Stimulated activated CD4-positive, alpha-beta T cell treated with anti-CD3 and anti-CD28 coated beads, Interleukin-12 subunit alpha, Interleukin-12 subunit beta, amount 100 ng/mL, for 24 hours (primary cell): ENCODE data around the gene TMEM219.
"Not testable (repeated sequence)": the region's sequence is repeated elsewhere in the genome, so short reads cannot be mapped to it uniquely, and the experiment has no call there.

ENCODE experiments used
- DNase-seq, 2 experiments: peaks; one replicate each; pipeline ENCODE4 v3.0.0-alpha.2; 2020; ENCODE audit warnings: low read depth in 2 of 2

TMEM219 gene, protein sequence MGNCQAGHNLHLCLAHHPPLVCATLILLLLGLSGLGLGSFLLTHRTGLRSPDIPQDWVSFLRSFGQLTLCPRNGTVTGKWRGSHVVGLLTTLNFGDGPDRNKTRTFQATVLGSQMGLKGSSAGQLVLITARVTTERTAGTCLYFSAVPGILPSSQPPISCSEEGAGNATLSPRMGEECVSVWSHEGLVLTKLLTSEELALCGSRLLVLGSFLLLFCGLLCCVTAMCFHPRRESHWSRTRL

DNA sequence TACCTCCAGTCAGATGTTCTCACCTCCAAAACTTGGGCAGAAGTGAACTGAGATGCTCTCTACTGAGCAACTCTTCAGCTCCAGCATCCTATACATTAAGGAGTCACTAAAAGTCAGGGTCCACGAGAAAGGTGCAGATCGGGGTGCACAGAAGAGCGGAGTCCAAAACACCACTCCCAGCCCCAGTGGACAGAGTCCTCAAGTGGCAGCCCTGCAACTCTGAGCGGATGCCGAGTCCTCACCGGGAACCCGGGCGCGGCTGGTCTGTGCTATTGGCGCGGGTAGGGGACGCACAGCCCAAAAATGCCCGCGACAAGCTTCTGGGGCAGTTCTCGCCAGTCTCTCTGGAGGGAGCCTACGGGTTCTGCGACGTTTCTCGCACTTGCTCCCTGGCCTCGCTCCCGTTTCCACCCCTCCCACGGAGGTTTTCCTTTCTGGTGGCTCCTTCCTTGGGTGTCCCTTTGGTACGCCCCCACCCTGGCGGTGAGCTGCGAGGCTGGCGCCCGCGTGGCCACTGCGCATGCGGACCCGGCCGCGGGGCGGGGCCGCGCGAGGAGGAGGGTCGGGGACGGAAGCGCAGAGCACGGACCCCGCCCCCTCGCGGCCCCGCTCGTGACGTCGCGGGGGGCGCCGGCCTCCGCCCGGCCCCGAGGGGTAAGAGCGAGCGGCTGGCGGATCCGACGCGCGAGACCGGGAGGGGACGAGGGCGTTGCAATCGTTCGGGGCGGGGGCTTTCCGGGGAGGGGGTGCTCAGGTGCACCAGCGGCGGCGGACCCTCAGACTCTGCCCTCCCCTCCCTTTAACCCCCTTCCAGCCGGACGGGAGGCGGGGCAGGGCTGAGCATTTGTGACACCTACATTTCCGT lies at the start of gene TMEM219:
Gene TMEM219 (plus strand): TSS at position 601 of the 865 bp plus-strand sequence. CDS start 1,065 bp downstream, outside the sequence.
- DNase-seq, result peak; percentile 82 to 89

DNA sequence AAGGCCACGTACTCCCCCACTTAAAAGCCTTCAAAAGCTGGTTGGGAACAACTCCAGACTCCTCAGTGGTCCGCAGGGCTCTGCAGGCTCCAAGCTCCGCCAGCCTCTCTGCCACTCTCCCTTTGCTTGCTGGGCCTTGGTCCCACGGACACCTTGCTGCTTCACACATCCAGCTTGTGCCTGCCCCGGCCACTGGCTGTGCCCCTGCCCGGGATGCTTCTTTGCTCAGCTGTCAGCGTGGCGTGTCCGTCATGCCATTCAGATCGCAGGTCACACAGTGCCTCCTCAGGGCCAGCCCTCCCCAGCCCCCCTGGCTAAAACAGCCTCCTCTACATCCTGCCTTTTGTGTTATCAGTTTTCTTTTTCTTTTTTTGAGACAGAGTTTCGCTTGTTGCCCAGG lies 49.8 kb upstream of the TMEM219 start:
- no peak for DNase-seq

DNA sequence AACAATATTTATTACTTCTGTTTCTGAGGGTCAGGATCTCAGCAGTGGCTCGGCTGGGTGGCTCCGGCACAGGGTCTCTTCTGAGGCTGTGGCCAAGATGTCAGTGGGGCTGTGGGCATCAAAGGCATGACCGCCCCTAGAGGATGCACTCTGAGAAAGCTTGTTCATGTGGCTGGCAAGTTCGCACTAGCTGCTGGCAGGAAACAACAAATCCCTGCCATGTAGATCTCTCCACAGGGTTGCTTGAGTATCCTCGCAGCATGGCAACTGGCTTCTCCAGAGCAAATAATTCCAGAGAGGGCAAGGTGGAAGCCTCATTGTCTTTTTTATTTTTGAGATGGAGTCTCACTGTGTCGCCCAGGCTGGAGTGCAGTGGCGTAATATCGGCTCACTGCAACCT lies 48.4 kb upstream of the TMEM219 start:
- DNase-seq, result no peak

DNA sequence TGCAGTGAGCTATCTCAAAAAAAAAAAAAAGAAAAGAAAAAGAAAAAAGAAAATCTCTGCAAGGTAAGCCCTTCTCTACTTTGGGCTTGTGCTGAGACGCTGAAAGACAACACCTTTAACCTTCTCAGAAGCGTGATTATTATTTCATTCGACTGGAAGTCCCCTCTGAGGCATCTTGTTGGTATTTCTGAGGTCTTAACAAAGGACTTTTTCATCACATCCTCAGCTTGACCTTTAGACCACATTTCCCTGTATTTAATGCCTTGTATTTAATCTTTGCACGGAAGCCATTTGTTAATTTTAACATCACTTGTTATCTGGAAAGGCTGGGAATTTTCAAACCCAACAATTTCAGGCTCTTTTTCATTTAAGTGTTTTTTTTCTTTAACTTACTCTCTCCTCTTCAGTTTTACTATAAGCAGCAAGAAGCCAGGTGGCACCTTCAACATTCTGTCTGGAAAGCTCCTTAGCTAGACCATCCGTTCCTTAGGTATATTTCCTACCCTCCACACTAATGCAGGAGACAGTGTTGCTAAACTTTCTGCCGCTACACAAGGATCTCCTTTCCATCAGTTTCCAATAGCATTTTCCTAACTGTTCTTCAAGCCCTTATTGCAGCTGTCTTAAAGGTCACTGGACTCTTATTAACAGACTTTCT lies 46.2 kb upstream of the TMEM219 start:
- DNase-seq, result no peak

DNA sequence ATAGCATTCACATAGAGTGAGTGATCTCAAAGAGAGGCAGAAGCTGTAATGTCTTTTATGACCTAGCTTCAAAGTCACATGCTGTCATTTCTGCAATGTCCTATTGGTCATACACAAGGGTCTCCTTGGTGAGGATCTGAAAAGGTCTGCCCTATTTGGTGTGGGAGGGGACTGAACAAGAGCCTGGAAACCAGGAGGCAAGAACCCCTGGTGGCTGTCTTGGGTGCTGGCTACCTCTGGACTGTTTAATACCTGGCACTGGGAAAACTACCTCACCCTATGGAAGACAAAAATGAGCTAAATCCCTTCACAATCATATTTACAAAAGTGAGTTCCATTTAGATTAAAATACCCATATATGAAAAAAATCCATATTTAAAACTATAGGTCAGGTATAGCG lies 44.9 kb upstream of the TMEM219 start:
- no peak for DNase-seq

DNA sequence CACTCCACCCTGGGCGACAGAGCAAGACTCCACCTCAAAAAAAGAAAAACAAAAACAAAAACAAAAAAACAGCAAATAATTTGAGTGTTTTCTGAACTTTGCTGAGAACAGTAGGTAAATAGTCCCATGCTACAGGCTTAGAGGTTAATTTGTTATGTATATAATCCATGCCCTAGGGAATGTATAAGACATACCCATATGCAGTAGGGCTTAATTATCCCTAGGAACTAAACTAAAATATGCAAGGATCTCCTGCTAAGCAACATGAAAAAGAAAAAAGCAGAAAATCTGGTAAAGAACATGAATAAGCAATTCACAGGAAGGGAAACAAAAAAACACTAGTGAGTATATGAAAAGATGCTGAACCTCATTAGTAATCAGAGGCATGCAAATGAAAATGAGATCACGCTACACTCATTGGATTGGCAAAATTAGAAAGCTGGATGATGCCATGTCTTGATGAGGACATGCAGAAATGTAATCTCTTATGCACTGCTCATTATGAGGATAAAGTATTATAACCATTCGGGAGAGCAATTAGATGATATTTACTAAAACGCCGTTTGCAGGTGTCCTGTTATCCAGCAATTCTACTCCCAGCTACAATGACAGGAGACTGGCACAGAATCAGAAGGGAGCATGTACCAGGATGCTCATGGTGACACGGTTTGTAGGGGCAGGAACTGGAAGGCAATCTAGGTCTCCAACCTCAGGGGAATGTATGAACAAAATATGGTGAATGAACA lies 41.4 kb upstream of the TMEM219 start:
- DNase-seq, result no peak

DNA sequence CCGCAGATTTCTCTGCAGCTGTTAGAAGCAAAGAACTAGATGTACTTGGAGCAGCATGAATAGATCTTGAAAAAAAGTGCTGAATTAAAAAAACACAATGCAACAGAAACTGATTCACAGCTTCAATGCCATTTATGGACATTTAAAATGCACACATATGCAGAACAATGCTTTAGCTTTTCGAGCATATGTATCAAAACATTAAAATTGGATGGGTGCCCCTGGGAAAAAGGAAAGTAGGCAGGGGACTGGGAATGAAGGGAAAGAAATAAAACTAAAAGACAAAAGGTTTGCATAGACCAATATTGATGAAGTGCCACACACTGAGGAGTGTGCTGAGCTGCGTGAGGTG lies 40.9 kb upstream of the TMEM219 start:
- no peak for DNase-seq

DNA sequence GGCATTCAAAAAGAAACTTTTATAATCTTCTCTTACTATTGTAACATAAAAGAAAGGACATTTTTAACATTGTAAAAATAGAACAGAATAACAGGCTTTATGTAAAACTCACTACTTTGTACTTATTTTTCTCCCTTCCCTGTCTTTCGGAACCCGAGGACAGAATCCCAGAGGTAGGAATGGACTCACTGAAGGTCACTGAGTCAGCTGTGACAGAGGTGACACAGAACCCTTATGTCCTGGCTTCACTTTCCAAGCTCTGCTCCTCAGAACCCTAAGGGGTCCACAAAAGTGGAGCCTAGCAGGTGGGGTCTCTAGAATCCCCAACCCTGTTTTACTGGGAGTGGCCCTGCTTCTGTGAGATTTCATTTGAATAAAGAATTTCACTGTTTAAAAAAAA lies 39.6 kb upstream of the TMEM219 start:
- DNase-seq, result no peak

DNA sequence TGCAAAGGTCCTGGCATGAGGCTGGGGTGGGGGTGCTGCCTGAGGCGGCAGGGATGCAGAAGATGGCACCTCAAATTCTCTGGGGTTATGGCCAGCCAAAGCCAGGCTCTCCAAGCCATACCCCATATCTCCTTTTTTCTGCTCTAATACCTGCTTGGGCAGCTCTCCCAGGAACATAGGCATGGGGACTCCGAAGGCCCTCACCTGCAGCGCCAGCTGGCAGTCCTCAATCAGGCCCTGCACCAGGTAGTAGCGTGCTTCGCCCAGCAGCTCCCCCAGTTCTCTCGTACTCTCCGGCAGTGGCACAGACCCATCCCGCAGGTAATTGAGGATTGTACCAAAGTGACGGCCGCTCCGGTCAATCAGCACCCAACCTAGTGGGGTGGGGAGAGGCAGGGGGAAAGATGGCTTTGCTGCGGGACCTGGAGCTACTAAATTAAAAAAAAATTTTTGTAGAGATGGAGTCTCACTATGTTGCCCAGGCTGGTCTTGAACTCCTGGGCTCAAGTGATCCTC lies 38.8 kb upstream of the TMEM219 start:
- DNase-seq, result no peak

DNA sequence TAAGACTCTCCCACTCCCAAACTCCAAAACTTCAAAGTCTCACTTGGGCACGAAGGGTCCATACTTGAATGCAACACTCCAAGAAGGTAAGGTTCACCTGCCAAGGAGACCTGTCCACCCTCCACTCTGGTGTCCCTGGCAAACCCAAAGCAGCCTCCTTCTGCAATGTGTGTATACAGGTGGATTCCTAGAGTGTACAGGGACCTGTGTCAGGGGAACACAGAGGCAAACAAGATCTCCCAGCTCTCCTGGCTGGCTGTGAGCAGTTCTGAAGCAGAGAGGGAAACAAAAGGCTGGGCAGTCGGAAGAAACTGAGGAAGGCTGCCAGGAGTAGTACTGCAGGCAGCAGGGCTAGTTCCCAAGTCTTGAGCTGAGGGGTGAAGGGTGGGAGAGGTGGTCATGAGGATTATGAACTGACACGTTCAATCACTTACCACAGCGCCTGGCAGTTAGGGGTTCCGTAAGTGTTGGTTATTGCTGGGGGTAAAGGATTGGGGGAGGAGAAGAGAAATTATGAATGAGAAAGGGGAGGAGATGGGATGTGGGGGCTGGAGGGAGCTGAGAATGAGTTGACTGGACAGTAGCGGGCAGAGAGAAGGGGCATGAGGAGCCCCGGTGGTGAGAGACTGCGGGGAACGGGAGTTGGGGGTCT lies 36.6 kb upstream of the TMEM219 start:
- DNase-seq, result no peak

DNA sequence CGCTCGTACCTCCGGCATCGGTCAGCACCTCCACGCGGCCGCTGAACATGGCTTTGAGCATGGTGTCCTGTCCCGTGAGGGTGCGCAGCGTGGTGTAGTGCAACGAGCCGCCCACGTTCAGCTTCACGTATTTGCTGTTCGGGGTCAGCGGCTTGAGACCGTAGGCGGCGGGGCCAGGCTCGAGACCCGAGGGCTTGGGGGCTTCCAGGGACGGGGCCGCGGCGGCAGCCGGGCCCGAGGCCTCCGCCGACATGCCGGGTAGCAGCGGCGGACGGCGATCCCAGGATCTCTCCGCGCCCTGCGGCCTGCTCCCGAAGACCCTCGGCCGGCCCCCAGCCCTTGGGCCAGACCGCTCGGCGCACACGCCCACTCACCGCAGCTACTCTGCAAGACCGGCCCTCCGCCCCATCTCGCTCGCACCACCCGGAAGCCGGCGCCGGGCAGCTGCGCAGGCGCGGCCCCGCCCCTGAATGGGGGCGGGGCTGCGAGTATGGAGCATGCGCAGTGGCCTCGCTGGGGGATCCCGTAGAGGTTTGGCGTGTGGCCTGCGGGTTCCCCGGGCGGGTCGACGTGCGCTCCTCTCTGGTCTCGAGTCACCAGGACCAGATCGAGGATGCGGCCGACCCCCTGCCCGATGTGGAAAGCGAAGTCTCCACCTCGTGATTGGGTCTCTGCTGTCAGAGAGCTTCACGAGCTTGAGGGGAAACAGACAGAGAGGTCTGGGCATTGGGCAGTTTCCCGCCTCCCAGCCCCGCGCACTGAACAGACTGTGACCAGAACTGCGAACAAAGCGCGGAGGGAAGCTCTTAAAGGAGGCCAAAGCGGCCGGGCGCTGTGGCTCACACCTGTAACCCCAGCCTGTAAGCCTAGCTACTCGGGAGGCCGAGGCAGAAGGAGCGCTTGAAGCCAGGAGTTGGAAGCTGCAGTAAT lies 35.8 kb upstream of the TMEM219 start, which contains the start of gene KCTD13:
Gene KCTD13 (minus strand): TSS at position 446 of the 930 bp plus-strand sequence. CDS start 193 bp downstream, at position 253.
- DNase-seq, result peak; percentile 78 to 87

DNA sequence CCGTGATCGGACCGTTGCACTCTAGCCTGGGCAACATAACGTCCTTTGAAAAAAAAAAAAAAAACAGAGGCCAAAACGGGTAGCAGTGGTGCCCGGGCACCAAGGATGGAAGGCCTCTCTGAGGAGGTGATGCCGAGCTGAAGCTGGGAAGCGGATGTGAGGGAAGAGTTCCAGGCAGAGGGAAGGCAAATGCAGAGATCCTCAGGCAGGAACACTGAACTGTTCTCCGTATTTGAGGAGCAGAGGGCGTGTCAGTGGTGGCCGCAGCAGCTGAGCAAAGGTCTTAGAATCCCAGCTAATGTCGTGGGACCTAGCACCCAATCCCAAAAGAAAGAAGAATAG lies 35.2 kb upstream of the TMEM219 start:
- no peak for DNase-seq

DNA sequence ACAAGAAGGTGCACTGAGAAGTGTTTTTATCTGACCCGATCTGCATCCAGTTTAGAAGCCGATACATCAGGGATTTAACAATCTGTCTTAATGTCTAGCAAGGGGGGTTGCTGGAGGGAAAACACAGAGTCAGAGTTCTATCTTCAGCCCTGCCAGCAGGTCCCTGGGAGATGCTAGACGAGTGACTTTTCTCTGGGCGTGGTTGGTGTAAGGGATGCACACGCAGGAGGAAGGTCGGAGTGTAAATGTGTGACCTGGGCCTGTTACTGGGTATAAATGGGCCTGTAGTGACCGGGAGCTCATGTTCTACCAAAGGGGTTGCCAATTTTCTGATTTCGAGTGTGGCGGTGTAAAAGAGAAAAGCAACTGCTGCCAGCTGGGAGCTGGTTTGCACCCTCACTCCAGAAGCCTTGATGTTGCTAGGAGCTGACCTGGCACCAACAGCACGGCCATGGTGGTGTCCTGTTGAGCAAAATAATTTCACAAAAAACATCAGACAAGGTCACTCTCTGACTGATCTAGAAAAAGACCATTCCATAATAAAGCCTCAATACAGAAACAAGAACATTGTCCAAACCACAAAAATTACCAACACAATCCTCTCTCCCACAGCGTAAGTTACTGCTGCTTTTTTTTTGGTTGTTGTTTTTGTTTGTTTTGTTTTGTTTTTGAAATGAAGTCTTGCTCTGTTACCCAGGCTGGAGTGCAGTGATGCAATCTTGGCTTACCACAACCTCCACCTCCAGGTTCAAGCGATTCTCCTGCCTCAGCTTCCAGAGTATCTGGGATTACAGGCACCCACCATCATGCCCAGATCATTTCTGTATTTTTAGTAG lies 34.6 kb upstream of the TMEM219 start:
- no peak for DNase-seq

DNA sequence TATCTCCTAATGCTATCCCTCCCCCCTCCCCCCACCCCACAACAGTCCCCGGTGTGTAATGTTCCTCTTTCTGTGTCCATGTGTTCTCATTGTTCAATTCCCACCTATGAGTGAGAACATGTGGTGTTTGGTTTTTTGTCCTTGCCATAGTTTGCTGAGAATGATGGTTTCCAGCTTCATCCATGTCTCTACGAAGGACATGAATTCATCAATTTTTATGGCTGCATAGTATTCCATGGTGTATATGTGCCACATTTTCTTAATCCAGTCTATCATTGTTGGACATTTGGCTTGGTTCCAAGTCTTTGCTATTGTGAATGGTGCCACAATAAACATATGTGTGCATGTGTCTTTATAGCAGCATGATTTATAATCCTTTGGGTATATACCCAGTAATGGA lies 30.1 kb upstream of the TMEM219 start:
- DNase-seq, result not testable (repeated sequence)

DNA sequence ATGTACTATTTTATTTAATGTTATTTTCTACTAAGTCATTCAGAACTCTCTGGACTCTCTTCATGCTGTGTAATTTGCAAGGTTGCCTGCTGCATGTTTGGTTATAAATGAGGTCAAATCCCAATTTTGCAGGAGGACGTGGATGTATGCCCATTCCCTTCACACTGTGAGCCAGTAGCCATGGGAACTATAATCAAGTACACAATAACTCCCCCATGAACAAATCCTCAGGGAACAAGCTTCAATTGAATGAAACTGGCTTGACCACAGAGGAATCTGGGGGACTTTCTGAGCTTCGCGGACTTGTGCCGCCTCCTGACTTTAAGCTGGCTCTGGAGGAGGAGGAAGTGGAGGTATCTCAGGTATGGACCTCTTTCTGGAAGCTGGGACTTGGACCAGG lies 21.2 kb upstream of the TMEM219 start:
- DNase-seq, result no peak

DNA sequence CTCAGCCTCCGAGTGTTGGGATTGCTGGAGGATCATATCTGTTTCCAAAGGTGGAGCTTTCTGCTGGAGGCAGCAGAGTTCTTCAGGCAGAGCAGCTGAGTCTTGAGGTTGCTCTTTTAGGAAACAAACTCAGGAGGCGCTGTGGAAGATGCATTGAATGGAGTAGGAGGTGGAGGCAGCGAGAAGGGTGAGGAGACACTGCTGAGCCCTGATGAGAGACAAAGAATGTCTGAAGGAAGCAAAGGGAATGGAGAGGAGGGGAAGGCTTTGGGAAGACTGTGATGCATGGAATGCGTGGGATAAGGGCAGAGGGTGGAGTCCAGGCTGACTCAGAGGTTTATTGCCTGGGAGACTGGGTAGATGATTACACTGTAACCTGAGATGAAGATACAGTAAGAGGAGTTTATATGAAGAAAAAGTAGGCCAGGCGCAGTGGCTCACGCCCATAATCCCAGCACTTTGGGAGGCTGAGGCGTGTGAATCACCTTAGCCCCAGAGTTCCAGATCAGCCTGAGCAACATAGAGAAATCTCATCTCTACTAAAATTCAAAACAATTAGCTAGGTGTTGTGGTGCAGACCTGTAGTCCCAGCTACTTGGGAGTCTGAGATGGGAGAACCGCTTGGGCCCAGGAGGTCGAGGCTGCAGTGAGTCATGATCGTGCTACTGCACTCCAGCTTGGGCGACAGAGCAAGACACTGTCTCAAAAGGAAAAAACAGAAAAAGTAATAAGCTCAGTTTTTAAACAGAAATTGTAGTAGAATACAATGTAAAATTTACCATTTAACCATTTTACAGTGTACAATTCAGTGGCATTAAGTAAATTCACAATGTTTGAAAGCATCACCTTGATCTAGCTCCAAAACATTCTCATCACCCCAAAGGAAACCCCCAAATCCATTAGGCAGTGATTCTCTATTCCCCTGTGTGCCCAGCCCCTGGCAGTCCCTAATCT lies 17.8 kb upstream of the TMEM219 start:
- no peak for DNase-seq

DNA sequence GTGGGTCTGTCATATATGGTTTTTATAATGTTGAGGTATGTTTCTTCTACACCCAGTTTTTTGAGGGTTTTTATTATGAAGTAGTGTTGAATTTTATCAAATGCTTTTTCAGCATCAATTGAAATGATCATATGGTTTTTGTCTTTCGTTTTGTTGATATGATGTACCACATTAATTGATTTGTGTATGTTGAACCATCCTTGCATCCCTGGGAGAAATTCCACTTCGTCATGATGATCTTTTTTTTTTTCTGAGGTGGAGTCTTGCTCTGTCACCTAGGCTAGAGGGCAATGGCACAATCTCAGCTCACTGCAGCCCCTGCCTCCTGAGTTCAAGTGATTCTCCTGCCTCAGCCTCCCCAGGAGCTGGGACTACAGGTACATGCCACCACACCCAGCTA lies 14.0 kb upstream of the TMEM219 start:
- no peak for DNase-seq

DNA sequence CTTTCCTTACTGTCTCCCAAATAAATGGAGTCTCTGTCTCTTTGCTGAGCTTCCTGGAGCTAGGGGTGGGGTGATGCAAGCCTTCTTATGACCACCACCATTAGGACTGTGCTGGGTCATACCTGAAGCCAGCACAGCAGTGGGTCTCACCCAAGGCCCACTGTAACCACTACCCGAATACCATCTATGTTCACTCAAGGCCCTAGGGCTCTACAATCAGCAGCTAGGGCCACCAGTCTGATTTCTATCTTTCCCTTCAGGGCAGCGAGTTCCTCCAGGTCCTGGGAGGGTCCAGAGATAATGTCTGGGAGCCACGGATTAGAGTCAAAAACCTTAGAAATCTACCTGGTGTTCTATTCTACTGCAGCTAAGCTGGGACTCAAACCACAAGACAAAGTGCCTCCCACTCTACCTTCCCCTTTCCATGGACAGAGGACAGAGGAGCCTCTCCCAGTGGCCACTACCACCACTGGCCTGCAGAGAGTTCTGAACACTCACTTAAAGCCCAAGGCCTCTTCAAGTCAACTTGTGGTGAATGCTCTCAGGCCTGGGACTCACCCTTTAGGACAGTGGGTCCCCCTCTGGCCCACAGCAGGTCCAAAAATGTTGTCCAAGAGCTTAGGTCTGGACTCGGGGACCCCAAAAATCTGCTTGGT lies 10.9 kb upstream of the TMEM219 start:
- DNase-seq, result no peak
